Hepatocyte (in vitro differentiated cells): Measurements from ENCODE around the gene TNNC1. TPM values are rescaled to one million over a fixed set of nuclear protein-coding genes. Genes with fewer than 3 reads are reported as not detected.

Experiments used
- DNase-seq: peaks from one replicate; pipeline ENCODE4 v3.0.0-alpha.2; 2016; ENCODE audit warnings: low spot score
- H2AFZ ChIP-seq: fragments of 200-600 bp; sonication (generic); 2 replicates; pipeline ENCODE4 v1.6.0; 2016; ENCODE audit warnings: antibody characterized with exemption, mild to moderate bottlenecking
- H3K27ac ChIP-seq: fragments of 200-600 bp; sonication (generic); 2 replicates; pipeline ENCODE4 v1.5.1; 2016; ENCODE audit warnings: mild to moderate bottlenecking
- H3K27me3 ChIP-seq: fragments of 200-600 bp; sonication (generic); 2 replicates; pipeline ENCODE4 v1.6.1; 2016
- H3K36me3 ChIP-seq: fragments of 200-600 bp; sonication (generic); replicated peaks from 2 replicates; pipeline ENCODE4 v1.5.1; 2016; ENCODE audit warnings: low read depth; ENCODE audit not compliant: insufficient read depth
- H3K4me1 ChIP-seq: fragments of 200-600 bp; sonication (generic); 2 replicates; pipeline ENCODE4 v1.5.1; 2016; ENCODE audit warnings: mild to moderate bottlenecking, moderate library complexity; ENCODE audit not compliant: insufficient read depth
- H3K4me2 ChIP-seq: fragments of 200-600 bp; sonication (generic); 2 replicates; pipeline ENCODE4 v1.6.0; 2016
- H3K4me3 ChIP-seq: fragments of 200-600 bp; sonication (generic); 2 replicates; pipeline ENCODE4 v1.5.1; 2016; ENCODE audit warnings: mild to moderate bottlenecking
- H3K79me2 ChIP-seq: fragments of 200-600 bp; sonication (generic); 2 replicates; pipeline ENCODE4 v1.6.0; 2017; ENCODE audit warnings: mild to moderate bottlenecking
- H3K9me2 ChIP-seq: fragments of 200-600 bp; sonication (generic); replicated peaks from 2 replicates; pipeline ENCODE4 v1.6.0; 2017; ENCODE audit warnings: mild to moderate bottlenecking; ENCODE audit not compliant: insufficient read depth
- H3K9me3 ChIP-seq: fragments of 200-600 bp; sonication (generic); 2 replicates; pipeline ENCODE4 v1.5.1; 2016; ENCODE audit warnings: low read depth, mild to moderate bottlenecking
- H4K20me1 ChIP-seq: fragments of 200-600 bp; sonication (generic); 2 replicates; pipeline ENCODE4 v1.6.0; 2016; ENCODE audit warnings: mild to moderate bottlenecking; ENCODE audit not compliant: insufficient read depth, poor library complexity, severe bottlenecking
- CTCF ChIP-seq: fragments of 200-600 bp; sonication (generic); IDR thresholded peaks from 2 replicates; pipeline ENCODE4 v1.5.1; 2016; ENCODE audit warnings: antibody characterized with exemption, mild to moderate bottlenecking; ENCODE audit not compliant: poor library complexity
- EZH2 ChIP-seq: fragments of 200-600 bp; sonication (generic); IDR thresholded peaks from 2 replicates; pipeline ENCODE4 v1.6.1; 2016; ENCODE audit warnings: antibody characterized with exemption, mild to moderate bottlenecking, borderline replicate concordance
- EZH2phosphoT487 ChIP-seq: fragments of 200-600 bp; sonication (generic); IDR thresholded peaks from one replicate; pipeline ENCODE4 v1.6.1; 2018; ENCODE audit warnings: antibody characterized with exemption, mild to moderate bottlenecking, low read depth, moderate library complexity; ENCODE audit not compliant: unreplicated experiment, severe bottlenecking
- WGBS: methylation state at CpG from one replicate; pipeline ENCODE4 v1.1.6; 2016; ENCODE audit warnings: low lambda C conversion rate; ENCODE audit errors: missing lambda C conversion rate; 5-methylcytosine and 5-hydroxymethylcytosine counted together
- polyA plus RNA-seq: library from polyadenylated mRNA; unstranded; fragments of >200 nt; fragmentation: Nextera tagmentation; extraction: Ambion mirVana; gene quantifications from 2 replicates; pipeline ENCODE4 v1.2.1, GENCODE V29; 2016
- total RNA-seq: library from RNA; depleted of rRNA; stranded (reverse); fragments of >200 nt; gene quantifications from 2 replicates; pipeline ENCODE4 v1.2.3, GENCODE V29; 2014

Gene TNNC1
- total and polyA plus RNA-seq, 2 experiments from 2014 or later = 9.7 to 15.0 TPM

- Histone ChIP-seq H3K79me2 (peaks cover 27% of the 10 kb centered on the region), H3K4me1 (peaks cover 17% of the 10 kb centered on the region), H4K20me1 (peaks cover 12% of the 10 kb centered on the region), H3K4me3 (no peak overlapping the region), H3K4me2 (no peak overlapping the region), H3K9me3 (no peaks in the 10 kb centered on the region), H3K9me2 (no peaks in the 10 kb centered on the region), H2AFZ (no peak overlapping the region), H3K36me3 (no peaks in the 10 kb centered on the region), H3K27ac (no peak overlapping the region), H3K27me3 (no peaks in the 10 kb centered on the region)
- no peak for DNase-seq
- WGBS = 86% methylated on average over 14 of the region's 14 CpGs
- no peak for TF ChIP-seq EZH2
- no peak for TF ChIP-seq EZH2phosphoT487
- no peak for TF ChIP-seq CTCF
These were observed 18.6 kb upstream of the TNNC1 start for GRCh38 chr3:52472239-52473000.

- H3K9me3 ChIP-seq = no peaks in the 10 kb centered on the region
- 85% methylated on average over 26 of the region's 26 CpGs for WGBS
- H3K27ac ChIP-seq = no peak overlapping the region
- no peak overlapping the region for H3K4me3 ChIP-seq
- H3K4me2 ChIP-seq = no peak overlapping the region
- H3K27me3 ChIP-seq = no peaks in the 10 kb centered on the region
- H4K20me1 ChIP-seq = peaks cover 12% of the 10 kb centered on the region
- TF ChIP-seq EZH2phosphoT487 = no peak
- TF ChIP-seq CTCF = peak; percentile 48
- TF ChIP-seq EZH2 = no peak
- H3K9me2 ChIP-seq = no peaks in the 10 kb centered on the region
- DNase-seq = peak; percentile 69
- H2AFZ ChIP-seq = no peak overlapping the region
- peaks cover 17% of the 10 kb centered on the region for H3K4me1 ChIP-seq
- peaks cover 32% of the 10 kb centered on the region for H3K79me2 ChIP-seq
- no peaks in the 10 kb centered on the region for H3K36me3 ChIP-seq
These were observed 17.8 kb upstream of the TNNC1 start for GRCh38 chr3:52471371-52472238.

DNA sequence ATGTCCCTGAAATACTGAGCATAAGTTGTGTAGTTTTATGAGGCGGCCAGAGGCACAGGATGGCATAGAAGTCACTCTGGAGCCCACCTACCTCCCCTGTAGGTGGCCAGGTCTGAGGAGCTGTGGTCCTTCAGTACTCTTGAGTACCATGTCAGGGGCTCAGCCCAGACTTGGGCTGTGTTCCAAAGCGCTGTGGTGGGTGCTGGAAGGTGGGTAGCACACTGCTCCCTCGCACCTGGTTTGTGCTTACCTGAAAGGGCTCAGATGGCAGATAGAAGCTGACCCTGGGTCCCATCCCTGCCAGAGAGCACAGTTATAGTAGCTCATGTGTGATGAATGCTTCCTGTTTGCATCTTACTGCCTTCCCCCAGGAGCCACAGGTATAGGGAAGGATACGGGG, 17.1 kb upstream of the TNNC1 start:
- Histone ChIP-seq H3K36me3 (no peaks in the 10 kb centered on the region), H4K20me1 (peaks cover 12% of the 10 kb centered on the region), H2AFZ (no peak overlapping the region), H3K27ac (no peak overlapping the region), H3K9me3 (no peaks in the 10 kb centered on the region), H3K27me3 (no peaks in the 10 kb centered on the region), H3K79me2 (peaks cover 36% of the 10 kb centered on the region), H3K4me2 (no peak overlapping the region), H3K9me2 (no peaks in the 10 kb centered on the region), H3K4me3 (no peak overlapping the region), H3K4me1 (peaks cover 17% of the 10 kb centered on the region)
- no peak for DNase-seq
- TF ChIP-seq EZH2phosphoT487 = no peak
- no peak for TF ChIP-seq EZH2
- no peak for TF ChIP-seq CTCF
- 99% methylated on average over 4 of the region's 4 CpGs for WGBS
